ENCODE results near the gene ELOVL5.

- no peak for TF ChIP-seq POLR2A (IDR thresholded peaks at IDR 0.05)
- TF ChIP-seq, protein P1, sequence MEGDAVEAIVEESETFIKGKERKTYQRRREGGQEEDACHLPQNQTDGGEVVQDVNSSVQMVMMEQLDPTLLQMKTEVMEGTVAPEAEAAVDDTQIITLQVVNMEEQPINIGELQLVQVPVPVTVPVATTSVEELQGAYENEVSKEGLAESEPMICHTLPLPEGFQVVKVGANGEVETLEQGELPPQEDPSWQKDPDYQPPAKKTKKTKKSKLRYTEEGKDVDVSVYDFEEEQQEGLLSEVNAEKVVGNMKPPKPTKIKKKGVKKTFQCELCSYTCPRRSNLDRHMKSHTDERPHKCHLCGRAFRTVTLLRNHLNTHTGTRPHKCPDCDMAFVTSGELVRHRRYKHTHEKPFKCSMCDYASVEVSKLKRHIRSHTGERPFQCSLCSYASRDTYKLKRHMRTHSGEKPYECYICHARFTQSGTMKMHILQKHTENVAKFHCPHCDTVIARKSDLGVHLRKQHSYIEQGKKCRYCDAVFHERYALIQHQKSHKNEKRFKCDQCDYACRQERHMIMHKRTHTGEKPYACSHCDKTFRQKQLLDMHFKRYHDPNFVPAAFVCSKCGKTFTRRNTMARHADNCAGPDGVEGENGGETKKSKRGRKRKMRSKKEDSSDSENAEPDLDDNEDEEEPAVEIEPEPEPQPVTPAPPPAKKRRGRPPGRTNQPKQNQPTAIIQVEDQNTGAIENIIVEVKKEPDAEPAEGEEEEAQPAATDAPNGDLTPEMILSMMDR (IDR thresholded peaks at IDR 0.05), result no peak
Observed at GRCh38 chr6:53258076-53258773, 90.5 kb downstream of the ELOVL5 start.

Measured in testis (tissue), 2 donors.